Urothelium cell line (cell line): ENCODE data around the gene MYO16.
"Not testable (repeated sequence)": the region's sequence is repeated elsewhere in the genome, so short reads cannot be mapped to it uniquely, and the experiment has no call there.

Experiments used
- DNase-seq: peaks from one replicate; pipeline ENCODE4 v3.0.0; 2011; ENCODE audit warnings: low spot score, mixed read lengths
- FAIRE-seq: peaks from 2 replicates; lab custom pipeline; 2011; peaks lifted over from hg19 to GRCh38; lab: Jason Lieb, UNC

The MYO16 gene

DNA sequence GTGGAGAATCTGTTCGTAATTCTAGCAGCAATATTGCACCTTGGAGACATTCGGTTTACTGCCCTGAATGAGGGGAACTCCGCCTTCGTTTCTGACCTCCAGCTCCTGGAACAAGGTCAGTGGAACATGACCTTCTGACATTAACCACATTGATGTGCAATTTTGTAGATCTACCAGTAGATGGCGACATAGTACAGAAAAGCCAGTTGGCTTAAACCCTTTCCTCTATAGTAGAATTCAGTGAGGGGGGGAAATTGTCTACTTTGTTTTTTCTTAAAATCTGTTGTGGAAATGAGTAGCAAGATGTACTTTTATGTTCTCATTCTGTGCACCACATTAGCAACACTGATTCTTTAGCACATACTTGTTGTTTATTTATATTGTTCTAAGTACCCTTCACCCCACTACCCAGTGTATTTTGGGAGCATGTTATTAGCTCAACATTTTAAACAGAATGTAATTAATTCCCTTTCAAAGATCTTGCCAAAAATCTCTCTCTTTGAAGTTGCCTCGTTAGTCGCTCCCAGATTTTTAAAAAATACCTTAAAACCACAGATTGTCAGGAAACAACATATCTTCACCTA, 332.2 kb downstream of the MYO16 start:
- peak; percentile 22 for DNase-seq
- FAIRE-seq, result no peak

- FAIRE-seq, result no peak
- no peak for DNase-seq
Observed at GRCh38 chr13:108962654-108963053, 333.2 kb downstream of the MYO16 start.

GRCh38 chr13:108963276-108963810, 333.9 kb downstream of the MYO16 start:
- no peak for FAIRE-seq
- DNase-seq, result no peak

GRCh38 chr13:108963846-108964600, 334.6 kb downstream of the MYO16 start:
- no peak for DNase-seq
- no peak for FAIRE-seq

- FAIRE-seq (no peak), DNase-seq (no peak)
Observed at GRCh38 chr13:108964606-108965005, 335.2 kb downstream of the MYO16 start.

DNA sequence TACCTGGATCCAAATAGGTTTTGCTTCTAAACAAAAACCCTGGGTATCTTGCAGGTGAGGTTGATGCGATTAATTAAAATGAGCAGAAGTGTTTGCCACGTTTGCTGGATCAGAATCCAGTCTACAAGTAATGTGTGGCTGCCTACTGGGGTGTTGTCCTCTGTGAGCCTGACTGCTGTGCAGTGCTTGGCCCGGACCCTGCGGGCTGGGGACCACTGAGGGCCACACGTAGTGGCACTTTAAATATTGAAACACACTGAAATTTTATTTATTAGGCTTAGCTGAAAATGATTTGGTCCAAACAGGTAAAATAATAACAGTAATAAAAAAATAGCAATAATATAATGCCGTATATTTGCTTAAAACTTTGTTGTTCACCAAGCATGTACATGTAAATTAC, 338.0 kb downstream of the MYO16 start:
- FAIRE-seq (no peak), DNase-seq (no peak)

- DNase-seq (no peak), FAIRE-seq (no peak)
Observed at GRCh38 chr13:108968566-108968965, 339.2 kb downstream of the MYO16 start.

GRCh38 chr13:108974686-108975085, 345.3 kb downstream of the MYO16 start:
- FAIRE-seq (no peak), DNase-seq (no peak)

GRCh38 chr13:108980237-108980636, 350.8 kb downstream of the MYO16 start:
- DNase-seq (no peak), FAIRE-seq (no peak)

DNA sequence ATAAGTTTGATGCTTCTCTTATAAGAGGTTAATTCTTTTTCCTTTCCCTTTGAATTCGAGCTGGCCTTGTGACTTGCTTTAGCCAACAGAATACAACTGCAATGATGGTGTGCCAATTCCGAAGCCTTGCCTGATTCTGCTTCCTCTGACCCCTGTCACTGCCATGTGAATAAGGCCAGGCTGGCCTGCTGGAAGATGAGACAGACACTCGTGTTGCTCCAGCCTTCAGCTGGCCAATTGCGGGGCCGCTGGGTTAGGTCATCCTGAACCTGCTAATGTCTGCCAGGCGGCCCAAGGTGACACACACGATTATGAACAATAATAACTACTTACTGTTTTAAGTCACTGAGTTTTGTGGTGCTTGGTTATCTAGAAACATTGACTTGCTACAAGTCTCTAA, 352.0 kb downstream of the MYO16 start:
- DNase-seq, result no peak

DNA sequence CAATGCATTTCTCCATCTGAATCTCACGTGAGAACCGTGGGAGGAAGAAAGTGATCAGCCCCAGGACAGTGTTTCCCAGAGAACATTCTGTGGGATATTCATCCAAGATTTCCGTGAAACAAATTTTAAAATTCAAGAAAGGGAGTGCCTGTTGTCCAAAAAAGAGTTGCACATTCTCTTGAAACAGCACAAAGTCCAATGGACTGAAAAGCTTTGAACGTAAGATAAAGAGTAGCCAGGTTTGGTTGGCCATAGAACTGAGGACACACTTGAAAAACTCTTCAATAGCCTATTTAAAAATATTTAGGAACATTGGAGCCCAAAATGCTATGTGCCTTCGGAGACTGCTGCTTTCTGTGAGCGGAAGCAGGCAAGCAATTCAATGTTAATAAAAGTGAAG, 353.9 kb downstream of the MYO16 start:
- FAIRE-seq, result no peak
- DNase-seq, result no peak

More for the DNA sequence above, 352.0 kb downstream of the MYO16 start:
- no peak for FAIRE-seq

DNA sequence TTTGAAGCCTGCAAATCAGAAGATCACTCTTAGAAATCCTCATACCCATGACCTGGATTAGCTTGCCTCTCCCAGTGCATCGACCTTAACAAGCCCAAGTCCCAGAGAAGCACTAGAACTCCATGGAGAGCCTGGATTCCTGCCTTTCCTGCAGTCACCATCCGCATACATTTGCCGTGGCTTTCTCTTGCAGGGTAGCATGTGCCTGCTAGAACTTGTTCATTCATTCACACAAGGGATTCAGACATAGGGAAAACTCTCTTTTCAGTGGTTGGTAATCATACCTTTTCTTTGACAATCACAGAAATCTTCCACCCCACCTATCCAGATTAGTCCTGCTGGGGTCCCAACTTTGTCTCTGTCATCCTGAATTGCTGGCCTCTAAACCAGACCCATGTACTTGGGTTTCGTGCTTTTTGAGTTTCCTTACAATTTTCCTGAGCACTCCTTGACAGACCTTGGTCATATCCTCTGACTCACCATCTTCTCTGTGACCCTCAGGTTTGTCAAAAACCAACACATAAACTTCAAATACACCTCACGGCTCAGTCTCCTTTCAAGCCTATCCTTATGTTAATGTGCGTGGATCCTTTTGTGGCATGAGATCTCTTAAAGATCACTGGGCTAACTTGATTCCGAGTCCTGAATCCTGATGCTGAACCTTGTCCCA, 355.0 kb downstream of the MYO16 start:
- DNase-seq, result no peak
- no peak for FAIRE-seq

GRCh38 chr13:108985166-108985565, 355.8 kb downstream of the MYO16 start:
- FAIRE-seq, result no peak

DNA sequence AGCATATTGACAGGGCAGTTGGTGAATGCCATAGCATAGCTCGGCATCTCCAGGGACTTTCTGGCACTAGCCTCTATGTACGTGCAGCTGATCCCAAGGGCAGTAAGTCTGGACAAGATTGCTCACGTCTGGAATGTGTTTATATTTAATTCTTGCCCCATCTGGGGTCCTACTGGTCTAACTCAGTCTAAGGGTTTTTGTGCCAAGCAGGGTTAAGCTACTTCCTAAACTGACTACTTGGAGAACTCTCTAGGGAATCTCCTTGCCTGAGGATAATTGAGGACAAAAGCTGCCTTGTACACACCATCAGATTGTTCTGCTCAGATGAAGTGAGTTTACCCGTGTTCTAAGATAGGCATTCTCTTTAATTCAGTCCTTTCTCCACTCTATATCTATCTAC, 358.1 kb downstream of the MYO16 start:
- DNase-seq (no peak), FAIRE-seq (no peak)

More at GRCh38 chr13:108985166-108985565, 355.8 kb downstream of the MYO16 start:
- DNase-seq, result no peak

- no peak for DNase-seq
- no peak for FAIRE-seq
Observed at GRCh38 chr13:108987944-108988343, 358.5 kb downstream of the MYO16 start.

GRCh38 chr13:108991416-108991815, 362.0 kb downstream of the MYO16 start:
- not testable (repeated sequence) for DNase-seq, FAIRE-seq

DNA sequence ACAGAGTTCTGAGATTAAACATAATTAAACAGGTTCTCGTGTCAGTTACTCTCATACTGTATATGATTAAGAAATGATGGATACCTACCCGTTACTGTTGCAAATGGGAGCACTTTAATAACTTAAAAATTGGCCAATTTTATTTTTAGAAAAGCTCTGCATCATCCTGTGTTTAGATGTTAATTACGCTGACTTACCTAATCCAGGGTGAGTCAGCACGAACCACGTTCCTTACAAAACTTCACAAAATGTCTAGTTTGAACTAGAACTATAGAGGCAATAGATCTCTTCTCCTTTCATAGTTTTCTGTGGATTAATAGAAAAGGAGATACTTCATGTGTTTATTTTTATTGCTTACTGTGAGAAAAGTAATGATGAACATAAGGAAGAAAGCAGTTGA, 363.9 kb downstream of the MYO16 start:
- DNase-seq, result no peak
- no peak for FAIRE-seq

DNA sequence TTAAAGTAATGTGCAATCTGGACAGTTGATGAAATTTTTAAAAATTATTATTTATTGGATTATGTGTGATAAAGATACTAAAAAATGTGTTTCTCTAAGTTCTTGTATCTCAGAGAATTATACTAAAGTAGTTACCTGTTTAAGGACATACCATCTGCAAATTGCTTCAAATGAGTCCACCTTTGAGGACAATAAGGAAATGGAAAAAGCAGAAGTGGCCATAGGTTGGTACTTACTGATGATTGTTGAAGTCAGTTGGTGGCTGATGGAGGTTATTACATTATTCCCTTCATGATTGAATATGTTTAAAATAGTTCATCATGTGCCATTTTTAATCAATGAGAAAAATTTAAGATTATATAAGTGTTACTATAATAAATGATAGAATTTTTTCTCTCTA, 367.0 kb downstream of the MYO16 start:
- FAIRE-seq (no peak), DNase-seq (no peak)

- FAIRE-seq, result no peak
- DNase-seq, result no peak
Observed at GRCh38 chr13:109000207-109000606, 370.8 kb downstream of the MYO16 start.

DNA sequence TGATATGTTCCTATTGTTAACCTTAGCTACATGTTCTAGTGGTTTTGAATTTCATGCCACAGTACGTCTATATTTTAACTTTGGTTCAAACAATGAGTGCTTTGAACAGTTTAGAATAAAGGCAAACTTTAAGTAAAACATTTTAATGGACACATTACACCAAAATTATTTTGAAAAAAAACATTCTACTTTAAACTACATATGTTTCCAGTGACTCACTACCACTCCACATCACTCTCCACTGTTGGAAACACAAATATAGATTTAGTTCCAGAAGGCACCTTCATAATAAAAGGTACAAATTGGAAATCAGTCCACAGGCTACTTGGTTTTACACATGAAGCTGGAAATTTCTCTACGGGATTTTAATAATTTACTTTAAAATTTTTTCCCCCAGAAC, 373.5 kb downstream of the MYO16 start:
- no peak for FAIRE-seq
- DNase-seq, result no peak

DNA sequence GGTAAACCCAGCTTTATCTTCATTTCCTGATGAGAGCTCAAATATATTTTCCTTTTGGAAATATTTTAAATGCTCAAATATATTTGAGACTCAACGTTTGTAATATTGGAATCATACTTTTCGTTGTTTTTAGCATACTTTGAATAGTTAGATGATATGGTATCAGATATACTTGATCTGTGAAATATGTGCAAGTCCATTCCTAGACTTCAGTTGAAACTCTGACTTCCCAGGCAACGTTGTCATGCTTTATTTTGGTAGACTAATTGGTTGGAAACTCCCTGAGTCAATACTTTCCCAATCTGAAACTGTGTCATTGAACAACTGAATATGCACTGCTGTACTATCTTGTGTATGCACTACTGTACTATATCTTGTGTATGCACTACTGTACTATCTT, 378.5 kb downstream of the MYO16 start:
- FAIRE-seq (no peak), DNase-seq (no peak)

DNA sequence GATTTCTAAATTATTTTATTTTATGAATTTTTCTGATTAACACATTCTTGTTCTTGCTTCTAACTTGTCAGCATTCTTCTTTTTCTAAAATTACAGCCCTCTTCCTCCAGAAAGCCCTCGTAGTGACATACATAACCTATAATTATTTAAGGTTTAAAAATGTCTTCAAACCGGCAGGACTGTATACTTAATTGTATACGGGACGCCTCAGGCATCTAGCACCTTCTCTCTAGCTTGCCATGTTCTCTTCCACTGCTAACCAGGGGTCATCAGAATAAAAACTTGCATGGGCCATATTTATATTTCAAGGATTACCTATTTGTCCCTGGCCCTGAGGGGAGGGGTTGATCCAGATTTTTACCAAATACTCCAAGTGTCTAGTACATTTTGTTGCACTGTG, 380.3 kb downstream of the MYO16 start:
- DNase-seq (no peak), FAIRE-seq (no peak)
